Activated T-cell treated with anti-CD3 and anti-CD28 coated beads, Interleukin-2, amount 50 U/mL, for 24 hours (primary cell): Measurements from ENCODE around the gene AKAP3.

ENCODE experiments used
- DNase-seq: peaks from one replicate; pipeline ENCODE4 v3.0.0-alpha.2; 2020
- H3K27ac Mint-ChIP-seq: 2 replicates; pipeline ENCODE4 v1.8.0; 2020; ENCODE audit warnings: mild to moderate bottlenecking, mixed read lengths
- H3K27me3 Mint-ChIP-seq: 2 replicates; pipeline ENCODE4 v1.8.0; 2020; ENCODE audit warnings: mixed read lengths
- H3K36me3 Mint-ChIP-seq: 2 replicates; pipeline ENCODE4 v1.8.0; 2020; ENCODE audit warnings: low read depth, mixed read lengths
- H3K4me1 Mint-ChIP-seq: 2 replicates; pipeline ENCODE4 v1.8.0; 2020; ENCODE audit warnings: low read depth, mixed read lengths
- H3K4me3 Mint-ChIP-seq: 2 replicates; pipeline ENCODE4 v1.8.0; 2020; ENCODE audit warnings: mild to moderate bottlenecking, moderate library complexity, mixed read lengths
- H3K9me3 Mint-ChIP-seq: 2 replicates; pipeline ENCODE4 v1.8.0; 2020; ENCODE audit warnings: mixed read lengths

Gene AKAP3

GRCh38 chr12:4584281-4584680 lies 64.6 kb downstream of the AKAP3 start:
- H3K27me3 Mint-ChIP-seq = peaks cover 6% of the 10 kb centered on the region
- no peak for DNase-seq
- no peak overlapping the region for H3K27ac Mint-ChIP-seq
- no peaks in the 10 kb centered on the region for H3K4me1 Mint-ChIP-seq
- no peaks in the 10 kb centered on the region for H3K9me3 Mint-ChIP-seq
- no peak overlapping the region for H3K4me3 Mint-ChIP-seq
- H3K36me3 Mint-ChIP-seq = no peaks in the 10 kb centered on the region

DNA sequence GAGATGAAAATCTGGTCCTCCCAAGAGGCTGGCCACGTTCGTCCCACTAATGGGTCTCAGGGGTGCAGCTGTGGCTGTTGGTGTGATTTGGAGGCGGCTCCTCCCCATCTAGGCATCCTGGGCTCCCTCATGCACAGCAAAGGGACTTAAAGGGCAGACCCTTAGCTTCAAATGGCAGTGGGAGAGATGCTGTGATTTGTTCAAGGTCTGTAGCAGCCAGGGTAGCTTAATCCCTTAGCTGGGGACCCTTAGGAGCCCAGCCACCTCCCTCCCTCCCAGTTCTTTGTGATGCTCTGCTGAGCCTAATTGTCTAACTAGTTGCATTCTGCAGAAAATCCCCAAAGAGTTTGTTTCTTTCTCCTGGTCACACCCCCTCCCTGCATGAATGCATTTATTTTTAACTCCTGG lies 68.6 kb downstream of the AKAP3 start:
- no peak for DNase-seq
- Mint-ChIP-seq H3K27ac (no peak overlapping the region), H3K9me3 (no peaks in the 10 kb centered on the region), H3K36me3 (no peaks in the 10 kb centered on the region), H3K4me1 (no peaks in the 10 kb centered on the region), H3K4me3 (no peak overlapping the region), H3K27me3 (peaks cover 6% of the 10 kb centered on the region)

DNA sequence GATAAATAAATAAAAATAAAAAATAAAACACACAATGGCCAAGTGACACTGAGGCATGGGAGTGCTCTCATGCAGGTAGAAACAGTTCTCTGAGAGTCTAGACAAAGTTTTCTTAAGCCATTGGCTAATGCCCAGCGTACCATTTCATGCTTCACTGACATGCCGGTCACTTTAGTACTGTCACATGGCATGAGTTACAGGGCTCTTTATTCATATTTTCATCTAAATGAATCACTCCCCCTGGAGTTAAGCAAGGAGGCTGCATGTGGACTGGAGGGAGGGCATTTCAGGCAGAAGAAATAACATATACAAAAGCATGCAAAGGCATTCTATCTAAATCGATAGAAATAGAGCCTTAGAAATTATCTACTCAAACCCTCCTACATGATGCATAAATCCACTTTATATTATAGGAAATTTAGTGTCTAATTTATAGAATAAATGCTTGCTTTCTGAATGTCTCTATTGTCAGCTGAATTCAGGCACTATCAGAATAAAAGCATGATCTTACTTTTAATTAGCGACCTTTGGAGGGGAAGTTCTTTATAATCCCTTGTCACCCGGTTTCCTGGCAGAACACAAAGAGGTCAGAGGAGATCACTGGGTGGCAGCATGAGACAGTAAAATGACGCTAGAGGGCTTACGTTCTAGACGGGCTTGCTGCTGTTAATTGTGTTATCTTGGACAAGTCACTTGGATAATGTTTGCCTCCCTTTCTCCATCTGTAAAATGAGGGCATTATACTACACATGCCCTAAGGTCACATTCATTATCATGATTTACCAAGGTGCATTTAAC lies 69.3 kb downstream of the AKAP3 start:
- no peaks in the 10 kb centered on the region for H3K4me1 Mint-ChIP-seq
- H3K27ac Mint-ChIP-seq = no peak overlapping the region
- H3K9me3 Mint-ChIP-seq = no peaks in the 10 kb centered on the region
- no peak for DNase-seq
- no peak overlapping the region for H3K4me3 Mint-ChIP-seq
- peaks cover 6% of the 10 kb centered on the region for H3K27me3 Mint-ChIP-seq
- no peaks in the 10 kb centered on the region for H3K36me3 Mint-ChIP-seq

GRCh38 chr12:4572680-4573079 lies 76.2 kb downstream of the AKAP3 start:
- DNase-seq = no peak
- no peaks in the 10 kb centered on the region for H3K36me3 Mint-ChIP-seq
- H3K27ac Mint-ChIP-seq = no peak overlapping the region
- peaks cover 3% of the 10 kb centered on the region for H3K27me3 Mint-ChIP-seq
- H3K4me1 Mint-ChIP-seq = no peaks in the 10 kb centered on the region
- H3K9me3 Mint-ChIP-seq = no peaks in the 10 kb centered on the region
- no peak overlapping the region for H3K4me3 Mint-ChIP-seq

- H3K9me3 Mint-ChIP-seq = no peaks in the 10 kb centered on the region
- H3K27ac Mint-ChIP-seq = no peak overlapping the region
- peaks cover 21% of the 10 kb centered on the region for H3K27me3 Mint-ChIP-seq
- DNase-seq = no peak
- no peaks in the 10 kb centered on the region for H3K4me1 Mint-ChIP-seq
- H3K4me3 Mint-ChIP-seq = no peak overlapping the region
- H3K36me3 Mint-ChIP-seq = no peaks in the 10 kb centered on the region
Measured at GRCh38 chr12:4569261-4569660, 79.6 kb downstream of the AKAP3 start.

DNA sequence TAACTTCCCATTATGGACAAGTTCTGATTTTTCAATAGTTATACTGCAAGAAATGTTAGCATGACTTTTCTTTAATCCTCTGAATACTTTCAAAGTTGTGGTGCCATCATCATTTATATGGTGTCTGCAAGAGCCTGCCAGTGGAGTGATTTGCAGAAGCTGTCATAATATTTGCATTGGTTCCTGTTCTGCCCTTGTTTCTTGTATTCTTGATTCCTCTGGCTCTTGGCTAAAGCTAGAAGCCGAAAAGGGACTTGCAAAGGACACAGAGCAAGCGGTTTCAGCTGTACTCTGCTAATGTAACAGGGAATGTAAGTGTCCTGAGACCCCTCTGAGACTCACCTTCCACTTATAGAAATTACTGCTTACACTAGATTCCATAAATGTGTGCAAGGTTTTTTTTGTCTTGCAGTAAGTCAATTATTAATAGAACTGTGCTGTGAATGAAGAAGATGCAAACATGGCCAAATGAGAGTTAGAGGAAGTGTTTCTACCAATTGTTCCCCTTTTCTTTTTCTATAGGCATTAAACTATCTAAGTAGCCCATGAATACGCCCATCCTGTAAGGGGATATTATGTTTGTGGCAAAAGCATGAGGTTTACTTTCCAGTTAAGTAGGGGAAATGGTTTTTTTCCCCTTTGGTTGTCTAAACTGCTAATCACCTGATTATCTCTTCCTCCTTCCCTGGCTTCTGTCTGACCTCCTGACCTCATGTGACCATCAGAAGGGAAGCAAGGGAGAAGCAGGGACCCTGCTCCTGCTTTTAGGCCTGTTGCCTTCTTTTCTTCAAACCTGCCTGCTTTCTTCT lies 81.6 kb downstream of the AKAP3 start:
- Mint-ChIP-seq H3K27me3 (peaks cover 35% of the 10 kb centered on the region), H3K4me3 (no peak overlapping the region), H3K27ac (no peak overlapping the region), H3K4me1 (peaks cover 3% of the 10 kb centered on the region), H3K36me3 (no peaks in the 10 kb centered on the region), H3K9me3 (no peaks in the 10 kb centered on the region)
- DNase-seq = no peak

- H3K9me3 Mint-ChIP-seq = no peaks in the 10 kb centered on the region
Measured at GRCh38 chr12:4566474-4566873, 82.4 kb downstream of the AKAP3 start.

More at GRCh38 chr12:4566474-4566873, 82.4 kb downstream of the AKAP3 start:
- H3K36me3 Mint-ChIP-seq = no peaks in the 10 kb centered on the region
- H3K27me3 Mint-ChIP-seq = peaks cover 41% of the 10 kb centered on the region
- DNase-seq = no peak
- no peak overlapping the region for H3K4me3 Mint-ChIP-seq
- H3K27ac Mint-ChIP-seq = no peak overlapping the region
- peaks cover 9% of the 10 kb centered on the region for H3K4me1 Mint-ChIP-seq
